ENCODE measurements around the gene FKBP2.

The FKBP2 gene

DNA sequence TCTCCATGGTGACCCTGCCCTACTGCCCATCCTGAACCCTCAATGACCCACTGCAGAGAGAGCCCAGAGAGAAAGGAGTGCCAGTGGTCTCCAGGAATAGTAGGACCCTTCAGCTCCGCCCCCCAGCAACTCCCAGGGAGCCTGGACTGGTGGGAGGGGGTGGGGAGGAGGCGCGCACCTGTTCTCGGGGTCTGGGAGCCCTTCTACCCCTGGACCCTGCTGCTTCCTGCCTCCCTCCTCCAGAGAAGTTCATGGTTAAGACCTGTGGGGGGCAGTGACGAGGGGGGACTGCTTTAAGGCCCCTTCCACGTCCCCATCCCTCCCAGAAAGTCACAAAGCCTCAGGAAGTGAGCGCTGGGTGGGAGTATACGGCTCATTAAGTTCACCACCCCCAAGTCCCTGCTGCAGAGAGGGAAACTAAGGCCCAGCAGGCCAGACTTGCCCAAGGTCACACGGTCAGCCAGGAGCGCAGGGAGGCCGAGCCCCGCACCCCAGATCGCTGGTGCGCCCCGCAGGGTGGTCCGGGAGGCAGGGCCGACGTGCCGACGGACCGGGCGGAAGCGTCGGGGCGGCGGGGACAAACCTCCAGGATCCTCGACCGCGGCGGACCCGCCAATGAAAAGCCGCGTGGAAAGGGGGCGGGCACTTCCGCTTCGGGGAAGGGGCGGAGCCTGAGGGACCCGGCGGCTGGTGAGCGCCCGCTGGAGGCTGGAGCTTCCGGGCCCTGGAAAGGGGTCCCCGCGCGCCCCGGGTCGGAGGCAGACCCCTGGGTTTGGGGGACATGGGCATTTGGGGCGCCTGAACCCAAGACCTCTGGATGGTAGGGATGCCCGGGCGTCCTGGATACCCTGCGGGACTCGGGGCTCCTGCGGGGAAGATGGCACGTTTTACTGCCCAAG, 15.0 kb upstream of the FKBP2 start, which contains the start of the genes NUDT22 and TRPT1:
NUDT22 (plus strand) TSS at position 667 of the 899 bp plus-strand sequence. CDS start 379 bp downstream, outside the sequence.
TRPT1 (minus strand) TSS at position 579 of the 899 bp plus-strand sequence; CDS start at position 253, 326 bp downstream.
- H3K4me3 ChIP-seq (ENCODE audit: low read depth, low read length) = peak within 1 kb of the TSS; percentile 85
- TF ChIP-seq, protein P1, sequence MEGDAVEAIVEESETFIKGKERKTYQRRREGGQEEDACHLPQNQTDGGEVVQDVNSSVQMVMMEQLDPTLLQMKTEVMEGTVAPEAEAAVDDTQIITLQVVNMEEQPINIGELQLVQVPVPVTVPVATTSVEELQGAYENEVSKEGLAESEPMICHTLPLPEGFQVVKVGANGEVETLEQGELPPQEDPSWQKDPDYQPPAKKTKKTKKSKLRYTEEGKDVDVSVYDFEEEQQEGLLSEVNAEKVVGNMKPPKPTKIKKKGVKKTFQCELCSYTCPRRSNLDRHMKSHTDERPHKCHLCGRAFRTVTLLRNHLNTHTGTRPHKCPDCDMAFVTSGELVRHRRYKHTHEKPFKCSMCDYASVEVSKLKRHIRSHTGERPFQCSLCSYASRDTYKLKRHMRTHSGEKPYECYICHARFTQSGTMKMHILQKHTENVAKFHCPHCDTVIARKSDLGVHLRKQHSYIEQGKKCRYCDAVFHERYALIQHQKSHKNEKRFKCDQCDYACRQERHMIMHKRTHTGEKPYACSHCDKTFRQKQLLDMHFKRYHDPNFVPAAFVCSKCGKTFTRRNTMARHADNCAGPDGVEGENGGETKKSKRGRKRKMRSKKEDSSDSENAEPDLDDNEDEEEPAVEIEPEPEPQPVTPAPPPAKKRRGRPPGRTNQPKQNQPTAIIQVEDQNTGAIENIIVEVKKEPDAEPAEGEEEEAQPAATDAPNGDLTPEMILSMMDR (IDR thresholded peaks at IDR 0.05; ENCODE audit: low read depth, low read length) = no peak

DNA sequence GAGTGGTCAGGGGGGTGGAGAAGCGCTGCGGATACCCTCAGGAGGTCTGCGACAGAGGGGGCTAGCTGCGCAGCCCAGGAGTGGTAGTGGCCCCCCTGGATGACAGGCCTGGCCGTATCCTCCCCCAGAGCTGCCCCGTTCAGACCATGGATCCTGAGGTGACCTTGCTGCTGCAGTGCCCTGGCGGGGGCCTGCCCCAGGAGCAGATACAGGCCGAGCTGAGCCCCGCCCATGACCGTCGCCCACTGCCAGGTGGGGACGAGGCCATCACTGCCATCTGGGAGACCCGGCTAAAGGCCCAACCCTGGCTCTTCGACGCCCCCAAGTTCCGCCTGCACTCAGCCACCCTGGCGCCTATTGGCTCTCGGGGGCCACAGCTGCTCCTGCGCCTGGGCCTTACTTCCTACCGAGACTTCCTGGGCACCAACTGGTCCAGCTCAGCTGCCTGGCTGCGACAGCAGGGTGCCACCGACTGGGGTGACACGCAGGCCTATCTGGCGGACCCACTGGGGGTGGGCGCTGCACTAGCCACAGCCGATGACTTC, 14.3 kb upstream of the FKBP2 start:
- TF ChIP-seq, protein P1 (IDR thresholded peaks at IDR 0.05; ENCODE audit: low read depth, low read length) = no peak
- H3K4me3 ChIP-seq (ENCODE audit: low read depth, low read length) = peak overlapping the region; percentile 85

DNA sequence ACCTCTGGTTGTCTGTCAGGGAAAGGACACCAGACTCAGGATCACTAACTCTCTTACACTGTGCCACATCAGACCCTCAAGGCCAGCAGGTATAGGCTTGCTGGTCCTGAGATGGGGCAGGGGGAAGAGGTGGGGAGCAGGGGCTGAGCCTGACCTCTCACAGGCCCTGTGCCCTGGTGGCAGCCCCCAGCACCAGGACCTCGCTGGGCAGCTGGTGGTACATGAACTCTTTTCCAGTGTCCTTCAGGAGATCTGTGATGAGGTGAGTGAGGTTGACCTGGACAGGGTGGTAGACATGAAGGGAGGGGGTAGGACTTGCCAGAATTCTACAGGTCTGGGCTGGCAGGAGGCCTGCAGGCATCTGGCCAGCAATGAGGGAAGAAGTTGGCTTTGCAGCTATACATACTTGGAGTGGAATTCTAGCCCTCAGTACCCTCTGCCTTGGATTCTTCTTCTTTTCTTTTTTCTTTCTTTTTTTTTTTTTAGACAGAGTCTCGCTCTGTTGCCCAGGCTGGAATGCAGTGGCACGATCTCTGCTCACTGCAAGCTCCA, 13.4 kb upstream of the FKBP2 start:
- peak overlapping the region; percentile 85 for H3K4me3 ChIP-seq (ENCODE audit: low read depth, low read length)
- TF ChIP-seq, protein P1 (IDR thresholded peaks at IDR 0.05; ENCODE audit: low read depth, low read length) = no peak

DNA sequence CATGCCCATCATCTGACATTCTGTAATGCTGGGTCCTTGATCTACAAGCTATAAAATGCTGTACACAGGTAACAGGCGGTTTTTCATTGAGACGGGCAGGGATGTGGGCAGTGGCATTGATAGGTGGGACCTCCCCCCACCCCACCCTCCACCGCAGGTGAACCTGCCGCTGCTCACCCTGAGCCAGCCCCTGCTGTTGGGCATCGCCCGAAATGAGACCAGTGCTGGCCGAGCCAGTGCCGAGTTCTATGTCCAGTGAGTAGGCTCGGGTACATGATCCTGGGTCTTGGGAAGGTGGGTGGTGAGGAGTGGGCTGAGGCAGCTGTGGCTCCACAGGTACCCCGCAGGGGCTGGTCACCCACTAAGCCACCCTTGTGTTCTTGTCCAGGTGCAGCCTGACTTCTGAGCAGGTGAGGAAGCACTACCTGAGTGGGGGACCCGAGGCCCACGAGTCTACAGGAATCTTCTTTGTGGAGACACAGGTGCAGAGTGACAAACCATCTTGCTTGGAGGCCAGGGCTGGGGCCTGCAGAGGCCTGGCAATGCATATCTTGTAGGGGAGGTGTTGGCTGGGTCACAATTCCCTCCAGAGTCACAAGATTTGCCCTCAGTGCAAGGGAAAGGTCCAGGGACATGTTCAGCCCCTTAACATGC, 11.7 kb upstream of the FKBP2 start:
- H3K4me3 ChIP-seq (ENCODE audit: low read depth, low read length) = no peak overlapping the region; the same call in 1 of the 2 replicates
- TF ChIP-seq, protein P1 (IDR thresholded peaks at IDR 0.05; ENCODE audit: low read depth, low read length) = no peak

DNA sequence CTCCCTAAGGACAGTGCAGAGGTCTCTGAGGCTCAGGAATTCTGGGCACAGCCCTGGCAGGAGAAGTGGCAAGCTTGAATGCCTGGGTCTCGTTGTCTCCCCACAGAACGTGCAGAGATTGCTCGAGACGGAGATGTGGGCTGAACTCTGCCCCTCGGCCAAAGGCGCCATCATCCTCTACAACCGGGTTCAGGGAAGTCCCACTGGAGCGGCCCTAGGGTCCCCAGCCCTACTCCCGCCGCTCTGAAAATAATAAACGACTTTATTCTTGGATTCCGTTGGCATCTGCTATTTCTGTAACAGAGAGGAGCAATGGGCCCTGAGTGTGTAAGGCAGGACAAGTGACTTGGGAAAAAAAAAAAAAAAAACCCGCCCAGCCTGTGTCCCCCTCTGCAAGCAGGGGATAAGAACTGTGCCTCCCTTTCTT, 11.1 kb upstream of the FKBP2 start:
- TF ChIP-seq, protein P1 (IDR thresholded peaks at IDR 0.05; ENCODE audit: low read depth, low read length) = no peak
- H3K4me3 ChIP-seq (ENCODE audit: low read depth, low read length) = peak overlapping the region; percentile 71

DNA sequence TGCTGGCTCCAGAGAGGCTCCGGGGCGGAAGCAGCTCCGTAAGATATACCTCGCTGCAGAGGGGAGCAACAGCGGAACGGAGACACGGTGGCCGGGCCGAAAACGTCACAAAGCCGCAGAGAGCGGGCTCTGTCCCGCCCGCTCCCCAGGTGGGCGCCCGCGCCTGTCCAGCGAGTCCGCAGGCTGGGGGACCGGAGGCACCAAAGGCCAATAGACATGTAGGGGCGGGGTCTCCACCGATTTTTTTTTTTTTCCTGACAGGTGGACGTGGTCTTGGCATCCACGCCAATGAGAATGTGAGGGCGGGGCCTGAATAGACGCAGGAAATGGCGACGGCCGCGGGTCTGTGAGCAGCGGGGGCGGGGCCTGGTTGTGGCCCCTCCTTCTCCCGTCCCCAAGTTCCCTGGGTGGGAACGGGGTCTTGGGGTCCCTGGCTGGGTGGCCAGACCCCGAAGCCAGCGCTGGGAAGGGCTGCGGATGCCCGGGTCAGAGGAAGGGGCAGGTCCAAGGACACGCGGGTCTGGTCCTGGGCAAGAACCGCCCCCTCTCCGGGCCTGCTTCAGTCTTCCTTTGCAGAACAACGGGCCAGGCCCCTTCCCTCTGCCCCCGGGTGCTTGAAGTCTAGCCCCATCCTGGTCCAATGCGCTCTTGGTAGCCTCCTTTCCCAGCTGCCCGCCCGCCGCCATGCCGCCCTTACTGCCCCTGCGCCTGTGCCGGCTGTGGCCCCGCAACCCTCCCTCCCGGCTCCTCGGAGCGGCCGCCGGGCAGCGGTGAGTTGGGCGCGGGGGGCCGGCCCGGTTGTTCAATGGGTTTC, 10.5 kb upstream of the FKBP2 start, which contains the start of gene DNAJC4:
DNAJC4 (plus strand) TSS at position 378 of the 814 bp plus-strand sequence; CDS start at position 685, 307 bp downstream.
- TF ChIP-seq, protein P1 (IDR thresholded peaks at IDR 0.05; ENCODE audit: low read depth, low read length) = no peak
- H3K4me3 ChIP-seq (ENCODE audit: low read depth, low read length) = peak within 1 kb of the TSS; percentile 71

Data from WI38 (cell line).